ENCODE results near the gene SLC39A3. TPM values are rescaled to one million over a fixed set of nuclear protein-coding genes. Genes with fewer than 3 reads are reported as not detected.

Gene SLC39A3
- total and polyA plus RNA-seq, 2 experiments from 2014 or later = 33.5 to 47.4 TPM

GRCh38 chr19:2774083-2774679 is 34.4 kb upstream of the SLC39A3 start:
- Histone ChIP-seq H3K4me3 (no peak overlapping the region), H2AFZ (no peak overlapping the region), H3K79me2 (replicated peaks; ENCODE audit: insufficient read depth) (peaks cover 82% of the 10 kb centered on the region), H4K20me1 (replicated peaks; ENCODE audit: insufficient read depth) (peaks cover 47% of the 10 kb centered on the region), H3K4me1 (ENCODE audit: insufficient read depth) (no peaks in the 10 kb centered on the region), H3K9me2 (ENCODE audit: insufficient read depth) (no peaks in the 10 kb centered on the region), H3K36me3 (ENCODE audit: insufficient read depth) (no peaks in the 10 kb centered on the region), H3K27ac (ENCODE audit: low read depth) (no peak overlapping the region), H3K27me3 (ENCODE audit: insufficient read depth) (no peaks in the 10 kb centered on the region), H3K4me2 (no peak overlapping the region), H3F3A (replicated peaks; ENCODE audit: low read depth) (no peaks in the 10 kb centered on the region)
- no peak for DNase-seq (ENCODE audit: low spot score)
- Mint-ChIP-seq H3K27ac (peak overlapping the region; percentile 69; the same call in 1 of the 2 replicates), H3K9me3 (no peaks in the 10 kb centered on the region), H3K36me3 (ENCODE audit: low read depth) (peaks cover 14% of the 10 kb centered on the region), H3K27me3 (ENCODE audit: insufficient read depth, low read depth, poor library complexity) (peaks cover 8% of the 10 kb centered on the region), H3K4me3 (no peak overlapping the region; the same call in 2 of the 3 replicates), H3K4me1 (no peaks in the 10 kb centered on the region)
- ATAC-seq = no peak
- TF ChIP-seq, protein P1, sequence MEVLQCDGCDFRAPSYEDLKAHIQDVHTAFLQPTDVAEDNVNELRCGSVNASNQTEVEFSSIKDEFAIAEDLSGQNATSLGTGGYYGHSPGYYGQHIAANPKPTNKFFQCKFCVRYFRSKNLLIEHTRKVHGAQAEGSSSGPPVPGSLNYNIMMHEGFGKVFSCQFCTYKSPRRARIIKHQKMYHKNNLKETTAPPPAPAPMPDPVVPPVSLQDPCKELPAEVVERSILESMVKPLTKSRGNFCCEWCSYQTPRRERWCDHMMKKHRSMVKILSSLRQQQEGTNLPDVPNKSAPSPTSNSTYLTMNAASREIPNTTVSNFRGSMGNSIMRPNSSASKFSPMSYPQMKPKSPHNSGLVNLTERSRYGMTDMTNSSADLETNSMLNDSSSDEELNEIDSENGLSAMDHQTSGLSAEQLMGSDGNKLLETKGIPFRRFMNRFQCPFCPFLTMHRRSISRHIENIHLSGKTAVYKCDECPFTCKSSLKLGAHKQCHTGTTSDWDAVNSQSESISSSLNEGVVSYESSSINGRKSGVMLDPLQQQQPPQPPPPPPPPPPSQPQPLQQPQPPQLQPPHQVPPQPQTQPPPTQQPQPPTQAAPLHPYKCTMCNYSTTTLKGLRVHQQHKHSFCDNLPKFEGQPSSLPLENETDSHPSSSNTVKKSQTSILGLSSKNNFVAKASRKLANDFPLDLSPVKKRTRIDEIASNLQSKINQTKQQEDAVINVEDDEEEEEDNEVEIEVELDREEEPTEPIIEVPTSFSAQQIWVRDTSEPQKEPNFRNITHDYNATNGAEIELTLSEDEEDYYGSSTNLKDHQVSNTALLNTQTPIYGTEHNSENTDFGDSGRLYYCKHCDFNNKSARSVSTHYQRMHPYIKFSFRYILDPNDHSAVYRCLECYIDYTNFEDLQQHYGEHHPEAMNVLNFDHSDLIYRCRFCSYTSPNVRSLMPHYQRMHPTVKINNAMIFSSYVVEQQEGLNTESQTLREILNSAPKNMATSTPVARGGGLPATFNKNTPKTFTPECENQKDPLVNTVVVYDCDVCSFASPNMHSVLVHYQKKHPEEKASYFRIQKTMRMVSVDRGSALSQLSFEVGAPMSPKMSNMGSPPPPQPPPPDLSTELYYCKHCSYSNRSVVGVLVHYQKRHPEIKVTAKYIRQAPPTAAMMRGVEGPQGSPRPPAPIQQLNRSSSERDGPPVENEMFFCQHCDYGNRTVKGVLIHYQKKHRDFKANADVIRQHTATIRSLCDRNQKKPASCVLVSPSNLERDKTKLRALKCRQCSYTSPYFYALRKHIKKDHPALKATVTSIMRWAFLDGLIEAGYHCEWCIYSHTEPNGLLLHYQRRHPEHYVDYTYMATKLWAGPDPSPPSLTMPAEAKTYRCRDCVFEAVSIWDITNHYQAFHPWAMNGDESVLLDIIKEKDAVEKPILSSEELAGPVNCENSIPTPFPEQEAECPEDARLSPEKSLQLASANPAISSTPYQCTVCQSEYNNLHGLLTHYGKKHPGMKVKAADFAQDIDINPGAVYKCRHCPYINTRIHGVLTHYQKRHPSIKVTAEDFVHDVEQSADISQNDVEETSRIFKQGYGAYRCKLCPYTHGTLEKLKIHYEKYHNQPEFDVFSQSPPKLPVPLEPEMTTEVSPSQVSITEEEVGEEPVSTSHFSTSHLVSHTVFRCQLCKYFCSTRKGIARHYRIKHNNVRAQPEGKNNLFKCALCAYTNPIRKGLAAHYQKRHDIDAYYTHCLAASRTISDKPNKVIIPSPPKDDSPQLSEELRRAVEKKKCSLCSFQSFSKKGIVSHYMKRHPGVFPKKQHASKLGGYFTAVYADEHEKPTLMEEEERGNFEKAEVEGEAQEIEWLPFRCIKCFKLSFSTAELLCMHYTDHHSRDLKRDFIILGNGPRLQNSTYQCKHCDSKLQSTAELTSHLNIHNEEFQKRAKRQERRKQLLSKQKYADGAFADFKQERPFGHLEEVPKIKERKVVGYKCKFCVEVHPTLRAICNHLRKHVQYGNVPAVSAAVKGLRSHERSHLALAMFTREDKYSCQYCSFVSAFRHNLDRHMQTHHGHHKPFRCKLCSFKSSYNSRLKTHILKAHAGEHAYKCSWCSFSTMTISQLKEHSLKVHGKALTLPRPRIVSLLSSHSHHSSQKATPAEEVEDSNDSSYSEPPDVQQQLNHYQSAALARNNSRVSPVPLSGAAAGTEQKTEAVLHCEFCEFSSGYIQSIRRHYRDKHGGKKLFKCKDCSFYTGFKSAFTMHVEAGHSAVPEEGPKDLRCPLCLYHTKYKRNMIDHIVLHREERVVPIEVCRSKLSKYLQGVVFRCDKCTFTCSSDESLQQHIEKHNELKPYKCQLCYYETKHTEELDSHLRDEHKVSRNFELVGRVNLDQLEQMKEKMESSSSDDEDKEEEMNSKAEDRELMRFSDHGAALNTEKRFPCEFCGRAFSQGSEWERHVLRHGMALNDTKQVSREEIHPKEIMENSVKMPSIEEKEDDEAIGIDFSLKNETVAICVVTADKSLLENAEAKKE (CRISPR knock-in tag; IDR thresholded peaks at IDR 0.05) = no peak
- TF ChIP-seq CREB1 (CRISPR knock-in tag; IDR thresholded peaks at IDR 0.05; ENCODE audit: low read depth) (no peak), EZH2phosphoT487 (IDR thresholded peaks at IDR 0.05; ENCODE audit: unreplicated experiment) (no peak), NANOG (IDR thresholded peaks at IDR 0.05; ENCODE audit: borderline replicate concordance) (no peak), JUNB (IDR thresholded peaks at IDR 0.05; ENCODE audit: unreplicated experiment) (no peak), ZNF331 (CRISPR knock-in tag; IDR thresholded peaks at IDR 0.05; ENCODE audit: low read depth) (no peak), STAT1 (IDR thresholded peaks at IDR 0.05; ENCODE audit: unreplicated experiment) (no peak), POLR2AphosphoS5 (IDR thresholded peaks at IDR 0.05; ENCODE audit: low read depth) (no peak), EZH2 (IDR thresholded peaks at IDR 0.05; ENCODE audit: low read depth, unreplicated experiment) (no peak), ETS1 (IDR thresholded peaks at IDR 0.05) (no peak), ZNF114 (CRISPR knock-in tag; IDR thresholded peaks at IDR 0.05) (no peak)
- TF ChIP-seq, protein P2, sequence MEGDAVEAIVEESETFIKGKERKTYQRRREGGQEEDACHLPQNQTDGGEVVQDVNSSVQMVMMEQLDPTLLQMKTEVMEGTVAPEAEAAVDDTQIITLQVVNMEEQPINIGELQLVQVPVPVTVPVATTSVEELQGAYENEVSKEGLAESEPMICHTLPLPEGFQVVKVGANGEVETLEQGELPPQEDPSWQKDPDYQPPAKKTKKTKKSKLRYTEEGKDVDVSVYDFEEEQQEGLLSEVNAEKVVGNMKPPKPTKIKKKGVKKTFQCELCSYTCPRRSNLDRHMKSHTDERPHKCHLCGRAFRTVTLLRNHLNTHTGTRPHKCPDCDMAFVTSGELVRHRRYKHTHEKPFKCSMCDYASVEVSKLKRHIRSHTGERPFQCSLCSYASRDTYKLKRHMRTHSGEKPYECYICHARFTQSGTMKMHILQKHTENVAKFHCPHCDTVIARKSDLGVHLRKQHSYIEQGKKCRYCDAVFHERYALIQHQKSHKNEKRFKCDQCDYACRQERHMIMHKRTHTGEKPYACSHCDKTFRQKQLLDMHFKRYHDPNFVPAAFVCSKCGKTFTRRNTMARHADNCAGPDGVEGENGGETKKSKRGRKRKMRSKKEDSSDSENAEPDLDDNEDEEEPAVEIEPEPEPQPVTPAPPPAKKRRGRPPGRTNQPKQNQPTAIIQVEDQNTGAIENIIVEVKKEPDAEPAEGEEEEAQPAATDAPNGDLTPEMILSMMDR (conservative IDR thresholded peaks at IDR 0.05; ENCODE audit: low read depth in 2 of 2) = no peak
- TF ChIP-seq, protein P3, sequence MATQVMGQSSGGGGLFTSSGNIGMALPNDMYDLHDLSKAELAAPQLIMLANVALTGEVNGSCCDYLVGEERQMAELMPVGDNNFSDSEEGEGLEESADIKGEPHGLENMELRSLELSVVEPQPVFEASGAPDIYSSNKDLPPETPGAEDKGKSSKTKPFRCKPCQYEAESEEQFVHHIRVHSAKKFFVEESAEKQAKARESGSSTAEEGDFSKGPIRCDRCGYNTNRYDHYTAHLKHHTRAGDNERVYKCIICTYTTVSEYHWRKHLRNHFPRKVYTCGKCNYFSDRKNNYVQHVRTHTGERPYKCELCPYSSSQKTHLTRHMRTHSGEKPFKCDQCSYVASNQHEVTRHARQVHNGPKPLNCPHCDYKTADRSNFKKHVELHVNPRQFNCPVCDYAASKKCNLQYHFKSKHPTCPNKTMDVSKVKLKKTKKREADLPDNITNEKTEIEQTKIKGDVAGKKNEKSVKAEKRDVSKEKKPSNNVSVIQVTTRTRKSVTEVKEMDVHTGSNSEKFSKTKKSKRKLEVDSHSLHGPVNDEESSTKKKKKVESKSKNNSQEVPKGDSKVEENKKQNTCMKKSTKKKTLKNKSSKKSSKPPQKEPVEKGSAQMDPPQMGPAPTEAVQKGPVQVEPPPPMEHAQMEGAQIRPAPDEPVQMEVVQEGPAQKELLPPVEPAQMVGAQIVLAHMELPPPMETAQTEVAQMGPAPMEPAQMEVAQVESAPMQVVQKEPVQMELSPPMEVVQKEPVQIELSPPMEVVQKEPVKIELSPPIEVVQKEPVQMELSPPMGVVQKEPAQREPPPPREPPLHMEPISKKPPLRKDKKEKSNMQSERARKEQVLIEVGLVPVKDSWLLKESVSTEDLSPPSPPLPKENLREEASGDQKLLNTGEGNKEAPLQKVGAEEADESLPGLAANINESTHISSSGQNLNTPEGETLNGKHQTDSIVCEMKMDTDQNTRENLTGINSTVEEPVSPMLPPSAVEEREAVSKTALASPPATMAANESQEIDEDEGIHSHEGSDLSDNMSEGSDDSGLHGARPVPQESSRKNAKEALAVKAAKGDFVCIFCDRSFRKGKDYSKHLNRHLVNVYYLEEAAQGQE (IDR thresholded peaks at IDR 0.05; ENCODE audit: unreplicated experiment) = no peak

Data from GM23338 (cell line).